Loucy (cell line): Measurements from ENCODE around the gene ACVR1B.

Experiments
- EZH2phosphoT487 ChIP-seq: fragments of 200-600 bp; IDR thresholded peaks from 2 replicates; pipeline ENCODE4 v1.6.1; 2018; ENCODE audit warnings: antibody characterized with exemption, mild to moderate bottlenecking, moderate library complexity, borderline replicate concordance
- TF ChIP-seq, protein P1 (sequence below): fragments of 200-600 bp; sonication (generic); conservative IDR thresholded peaks from 2 replicates; pipeline ENCODE4 v1.5.1; 2014; ENCODE audit warnings: mild to moderate bottlenecking, antibody characterized with exemption, low read length

DNA sequence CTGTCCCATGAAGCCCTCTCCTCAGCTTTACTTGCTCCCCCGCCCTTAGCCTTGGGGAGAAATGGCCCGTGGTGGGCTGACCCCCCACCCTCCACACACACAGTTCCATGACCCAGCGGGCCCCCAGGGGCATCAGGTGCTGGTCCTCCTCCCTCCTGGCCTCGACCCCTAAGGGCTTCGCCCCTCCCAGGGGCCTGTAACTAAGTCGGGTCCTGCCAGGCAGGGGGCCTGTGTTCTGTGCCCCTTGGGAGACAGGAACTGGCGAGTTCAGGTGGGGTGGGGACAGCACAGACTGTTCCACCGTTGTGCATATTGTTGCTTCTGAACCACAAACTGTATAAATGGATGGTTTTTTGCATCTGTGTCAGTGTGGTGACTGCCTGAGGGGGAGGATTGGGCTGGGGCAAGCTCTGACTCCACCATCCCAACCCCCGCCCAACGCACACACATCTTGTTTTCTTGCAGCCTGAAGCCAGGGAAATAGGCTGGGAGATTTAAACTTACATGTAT, 64.1 kb downstream of the ACVR1B start:
- TF ChIP-seq, protein P1, sequence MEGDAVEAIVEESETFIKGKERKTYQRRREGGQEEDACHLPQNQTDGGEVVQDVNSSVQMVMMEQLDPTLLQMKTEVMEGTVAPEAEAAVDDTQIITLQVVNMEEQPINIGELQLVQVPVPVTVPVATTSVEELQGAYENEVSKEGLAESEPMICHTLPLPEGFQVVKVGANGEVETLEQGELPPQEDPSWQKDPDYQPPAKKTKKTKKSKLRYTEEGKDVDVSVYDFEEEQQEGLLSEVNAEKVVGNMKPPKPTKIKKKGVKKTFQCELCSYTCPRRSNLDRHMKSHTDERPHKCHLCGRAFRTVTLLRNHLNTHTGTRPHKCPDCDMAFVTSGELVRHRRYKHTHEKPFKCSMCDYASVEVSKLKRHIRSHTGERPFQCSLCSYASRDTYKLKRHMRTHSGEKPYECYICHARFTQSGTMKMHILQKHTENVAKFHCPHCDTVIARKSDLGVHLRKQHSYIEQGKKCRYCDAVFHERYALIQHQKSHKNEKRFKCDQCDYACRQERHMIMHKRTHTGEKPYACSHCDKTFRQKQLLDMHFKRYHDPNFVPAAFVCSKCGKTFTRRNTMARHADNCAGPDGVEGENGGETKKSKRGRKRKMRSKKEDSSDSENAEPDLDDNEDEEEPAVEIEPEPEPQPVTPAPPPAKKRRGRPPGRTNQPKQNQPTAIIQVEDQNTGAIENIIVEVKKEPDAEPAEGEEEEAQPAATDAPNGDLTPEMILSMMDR = no peak
- no peak for TF ChIP-seq EZH2phosphoT487
